ENCODE results near the gene RHBDF1.

RHBDF1 gene

GRCh38 chr16:66309-67182 lies 5.9 kb downstream of the RHBDF1 start:
- Histone ChIP-seq H3F3A (ENCODE audit: control insufficient read depth, insufficient read depth) (no peaks in the 10 kb centered on the region), H3K79me2 (ENCODE audit: control insufficient read depth, low read length) (no peaks in the 10 kb centered on the region), H3K4me1 (ENCODE audit: control insufficient read depth, low read length) (no peaks in the 10 kb centered on the region), H4K20me1 (ENCODE audit: control insufficient read depth, insufficient read depth, low read depth, low read length) (no peaks in the 10 kb centered on the region), H3K4me3 (ENCODE audit: low read length) (no peak overlapping the region), H3K4me2 (ENCODE audit: low read length) (no peak overlapping the region), H3K9me3 (ENCODE audit: control insufficient read depth, insufficient read depth, low read length) (no peaks in the 10 kb centered on the region), H3K27ac (ENCODE audit: low read depth, low read length) (no peak overlapping the region), H3K36me3 (ENCODE audit: control insufficient read depth, low read length) (no peaks in the 10 kb centered on the region), H3K9me2 (replicated peaks; ENCODE audit: control insufficient read depth, low read length) (no peaks in the 10 kb centered on the region), H3K27me3 (ENCODE audit: control insufficient read depth, low read length) (peaks cover 37% of the 10 kb centered on the region)
- TF ChIP-seq EZH2phosphoT487 (IDR thresholded peaks at IDR 0.05; ENCODE audit: borderline replicate concordance, low read length) (no peak), CTCF (IDR thresholded peaks at IDR 0.05; ENCODE audit: low read depth, low read length, poor library complexity, severe bottlenecking) (no peak)

- Histone ChIP-seq H3K79me2 (ENCODE audit: control insufficient read depth, low read length) (no peaks in the 10 kb centered on the region), H3K36me3 (ENCODE audit: control insufficient read depth, low read length) (no peaks in the 10 kb centered on the region), H3F3A (ENCODE audit: control insufficient read depth, insufficient read depth) (no peaks in the 10 kb centered on the region), H3K9me3 (ENCODE audit: control insufficient read depth, insufficient read depth, low read length) (no peaks in the 10 kb centered on the region), H3K27ac (ENCODE audit: low read depth, low read length) (no peak overlapping the region), H4K20me1 (ENCODE audit: control insufficient read depth, insufficient read depth, low read depth, low read length) (no peaks in the 10 kb centered on the region), H3K4me2 (ENCODE audit: low read length) (no peak overlapping the region), H3K4me3 (ENCODE audit: low read length) (no peak overlapping the region), H3K9me2 (replicated peaks; ENCODE audit: control insufficient read depth, low read length) (no peaks in the 10 kb centered on the region), H3K27me3 (ENCODE audit: control insufficient read depth, low read length) (peaks cover 29% of the 10 kb centered on the region), H3K4me1 (ENCODE audit: control insufficient read depth, low read length) (no peaks in the 10 kb centered on the region)
- TF ChIP-seq CTCF (IDR thresholded peaks at IDR 0.05; ENCODE audit: low read depth, low read length, poor library complexity, severe bottlenecking) (peak; percentile 94), EZH2phosphoT487 (IDR thresholded peaks at IDR 0.05; ENCODE audit: borderline replicate concordance, low read length) (no peak)
Measured at GRCh38 chr16:65745-66144, 6.7 kb downstream of the RHBDF1 start.

- H3K4me1 ChIP-seq (ENCODE audit: control insufficient read depth, low read length), result no peaks in the 10 kb centered on the region
- H3F3A ChIP-seq (ENCODE audit: control insufficient read depth, insufficient read depth), result no peaks in the 10 kb centered on the region
- peaks cover 21% of the 10 kb centered on the region for H3K27me3 ChIP-seq (ENCODE audit: control insufficient read depth, low read length)
- H3K9me2 ChIP-seq (replicated peaks; ENCODE audit: control insufficient read depth, low read length), result no peaks in the 10 kb centered on the region
- H3K36me3 ChIP-seq (ENCODE audit: control insufficient read depth, low read length), result no peaks in the 10 kb centered on the region
- H3K4me2 ChIP-seq (ENCODE audit: low read length), result no peak overlapping the region
- no peak overlapping the region for H3K27ac ChIP-seq (ENCODE audit: low read depth, low read length)
- H4K20me1 ChIP-seq (ENCODE audit: control insufficient read depth, insufficient read depth, low read depth, low read length), result no peaks in the 10 kb centered on the region
- H3K79me2 ChIP-seq (ENCODE audit: control insufficient read depth, low read length), result no peaks in the 10 kb centered on the region
- H3K9me3 ChIP-seq (ENCODE audit: control insufficient read depth, insufficient read depth, low read length), result no peaks in the 10 kb centered on the region
- TF ChIP-seq CTCF (IDR thresholded peaks at IDR 0.05; ENCODE audit: low read depth, low read length, poor library complexity, severe bottlenecking), result no peak
- no peak for TF ChIP-seq EZH2phosphoT487 (IDR thresholded peaks at IDR 0.05; ENCODE audit: borderline replicate concordance, low read length)
- no peak overlapping the region for H3K4me3 ChIP-seq (ENCODE audit: low read length)
Measured at GRCh38 chr16:64914-65255, 7.5 kb downstream of the RHBDF1 start.
